ENCODE results near the gene ERICH6B.

Gene ERICH6B

GRCh38 chr13:45540864-45541263, 74.7 kb downstream of the ERICH6B start:
- no peak for DNase-seq

- DNase-seq = no peak
Measured at GRCh38 chr13:45540195-45540594, 75.3 kb downstream of the ERICH6B start.

- no peak for DNase-seq
Measured at GRCh38 chr13:45538382-45538781, 77.2 kb downstream of the ERICH6B start.

- no peak for DNase-seq
Measured at GRCh38 chr13:45537516-45537915, 78.0 kb downstream of the ERICH6B start.

- no peak for DNase-seq
Measured at GRCh38 chr13:45536224-45536623, 79.3 kb downstream of the ERICH6B start.

GRCh38 chr13:45534604-45535003, 80.9 kb downstream of the ERICH6B start:
- no peak for DNase-seq

- DNase-seq = no peak
Measured at GRCh38 chr13:45529758-45530157, 85.8 kb downstream of the ERICH6B start.

- DNase-seq = no peak
Measured at GRCh38 chr13:45527699-45528462, 87.7 kb downstream of the ERICH6B start.

- no peak for DNase-seq
Measured at GRCh38 chr13:45522571-45522970, 93.0 kb downstream of the ERICH6B start.

GRCh38 chr13:45521297-45521696, 94.2 kb downstream of the ERICH6B start:
- no peak for DNase-seq

- no peak for DNase-seq
Measured at GRCh38 chr13:45519493-45519892, 96.0 kb downstream of the ERICH6B start.

GRCh38 chr13:45518525-45519245, 96.9 kb downstream of the ERICH6B start:
- DNase-seq = no peak

- DNase-seq = no peak
Measured at GRCh38 chr13:45516757-45517156, 98.8 kb downstream of the ERICH6B start.

GRCh38 chr13:45512098-45512496, 103.4 kb downstream of the ERICH6B start:
- no peak for DNase-seq

- DNase-seq = peak; percentile 70 to 72
Measured at GRCh38 chr13:45511310-45512097, 104.0 kb downstream of the ERICH6B start.

GRCh38 chr13:45510672-45511071, 104.9 kb downstream of the ERICH6B start:
- no peak for DNase-seq

GRCh38 chr13:45508776-45509175, 106.8 kb downstream of the ERICH6B start:
- DNase-seq = no peak

- DNase-seq = no peak
Measured at GRCh38 chr13:45506811-45507210, 108.7 kb downstream of the ERICH6B start.

- DNase-seq = no peak
Measured at GRCh38 chr13:45503658-45504057, 111.9 kb downstream of the ERICH6B start.

- DNase-seq = no peak
Measured at GRCh38 chr13:45501175-45501526, 114.4 kb downstream of the ERICH6B start.

GRCh38 chr13:45500492-45501174, 114.9 kb downstream of the ERICH6B start:
- no peak for DNase-seq

- DNase-seq = no peak
Measured at GRCh38 chr13:45496942-45497341, 118.6 kb downstream of the ERICH6B start.

GRCh38 chr13:45492538-45492937, 123.0 kb downstream of the ERICH6B start:
- no peak for DNase-seq

Data from NCI-H1930 (cell line).